ENCODE results near the gene CALHM6. TPM values are rescaled to one million over a fixed set of nuclear protein-coding genes. Genes with fewer than 3 reads are reported as not detected.

CALHM6 gene
- total RNA-seq, 1 donor from 2014 or later: not detected

DNA sequence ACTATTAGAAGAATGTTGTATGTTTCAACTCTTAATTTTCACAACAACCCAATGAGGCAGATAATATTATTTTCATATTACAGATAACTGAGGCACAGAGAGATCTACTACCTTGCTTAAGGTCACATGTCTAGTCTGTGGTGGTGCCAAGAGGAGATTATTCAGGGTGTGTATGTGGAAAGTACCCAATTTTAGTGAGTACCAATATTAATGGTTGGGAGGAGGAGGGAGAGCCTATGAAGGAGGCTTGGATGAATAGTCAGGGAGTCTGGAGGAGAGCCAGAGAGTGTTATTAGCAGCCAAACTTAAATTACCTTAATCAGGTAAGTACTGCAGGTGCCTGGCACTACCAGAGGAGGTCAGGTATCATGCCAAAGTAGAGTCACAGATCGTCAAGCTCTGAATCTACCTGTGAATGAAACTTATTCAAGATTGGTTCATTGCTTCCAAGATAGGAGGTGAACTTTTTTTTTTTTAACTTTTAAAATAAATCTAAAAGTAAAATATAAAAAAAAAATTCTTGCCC is 10.9 kb upstream of the CALHM6 start:
- FAIRE-seq (no peak), DNase-seq (ENCODE audit: low read depth) (no peak)
- H3K4me3 Mint-ChIP-seq (ENCODE audit: unreplicated experiment): no peak overlapping the region
- TF ChIP-seq EZH2 (IDR thresholded peaks at IDR 0.05; ENCODE audit: insufficient read depth, low read length): no peak
- TF ChIP-seq, protein P1, sequence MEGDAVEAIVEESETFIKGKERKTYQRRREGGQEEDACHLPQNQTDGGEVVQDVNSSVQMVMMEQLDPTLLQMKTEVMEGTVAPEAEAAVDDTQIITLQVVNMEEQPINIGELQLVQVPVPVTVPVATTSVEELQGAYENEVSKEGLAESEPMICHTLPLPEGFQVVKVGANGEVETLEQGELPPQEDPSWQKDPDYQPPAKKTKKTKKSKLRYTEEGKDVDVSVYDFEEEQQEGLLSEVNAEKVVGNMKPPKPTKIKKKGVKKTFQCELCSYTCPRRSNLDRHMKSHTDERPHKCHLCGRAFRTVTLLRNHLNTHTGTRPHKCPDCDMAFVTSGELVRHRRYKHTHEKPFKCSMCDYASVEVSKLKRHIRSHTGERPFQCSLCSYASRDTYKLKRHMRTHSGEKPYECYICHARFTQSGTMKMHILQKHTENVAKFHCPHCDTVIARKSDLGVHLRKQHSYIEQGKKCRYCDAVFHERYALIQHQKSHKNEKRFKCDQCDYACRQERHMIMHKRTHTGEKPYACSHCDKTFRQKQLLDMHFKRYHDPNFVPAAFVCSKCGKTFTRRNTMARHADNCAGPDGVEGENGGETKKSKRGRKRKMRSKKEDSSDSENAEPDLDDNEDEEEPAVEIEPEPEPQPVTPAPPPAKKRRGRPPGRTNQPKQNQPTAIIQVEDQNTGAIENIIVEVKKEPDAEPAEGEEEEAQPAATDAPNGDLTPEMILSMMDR (IDR thresholded peaks at IDR 0.05; ENCODE audit: insufficient read depth, low read depth, low read length): no peak
- Histone ChIP-seq H3K9me3 (ENCODE audit: insufficient read depth, low read depth, low read length) (no peaks in the 10 kb centered on the region), H3K27ac (ENCODE audit: low read depth, low read length) (no peak overlapping the region), H2AFZ (ENCODE audit: low read depth, low read length) (no peak overlapping the region), H3K4me3 (ENCODE audit: insufficient read depth, low read depth, low read length) (no peak overlapping the region), H3K4me2 (ENCODE audit: low read length) (no peak overlapping the region), H3K79me2 (ENCODE audit: insufficient read depth, low read length) (no peaks in the 10 kb centered on the region), H3K36me3 (ENCODE audit: insufficient read depth, low read length) (no peaks in the 10 kb centered on the region), H4K20me1 (ENCODE audit: insufficient read depth, low read length) (no peaks in the 10 kb centered on the region), H3K4me1 (ENCODE audit: insufficient read depth, low read length) (peaks cover 17% of the 10 kb centered on the region), H3K27me3 (ENCODE audit: insufficient read depth, low read length) (no peaks in the 10 kb centered on the region), H3K9ac (ENCODE audit: low read length) (no peak overlapping the region)
- H3K4me1 Mint-ChIP-seq (ENCODE audit: low read depth, unreplicated experiment): peaks cover 22% of the 10 kb centered on the region
- no peak overlapping the region for H3K27ac Mint-ChIP-seq (ENCODE audit: unreplicated experiment)
- H3K9me3 Mint-ChIP-seq (ENCODE audit: unreplicated experiment): no peaks in the 10 kb centered on the region
- H3K36me3 Mint-ChIP-seq (ENCODE audit: low read depth, unreplicated experiment): no peaks in the 10 kb centered on the region
- H3K27me3 Mint-ChIP-seq (ENCODE audit: low read depth, unreplicated experiment): no peaks in the 10 kb centered on the region

DNA sequence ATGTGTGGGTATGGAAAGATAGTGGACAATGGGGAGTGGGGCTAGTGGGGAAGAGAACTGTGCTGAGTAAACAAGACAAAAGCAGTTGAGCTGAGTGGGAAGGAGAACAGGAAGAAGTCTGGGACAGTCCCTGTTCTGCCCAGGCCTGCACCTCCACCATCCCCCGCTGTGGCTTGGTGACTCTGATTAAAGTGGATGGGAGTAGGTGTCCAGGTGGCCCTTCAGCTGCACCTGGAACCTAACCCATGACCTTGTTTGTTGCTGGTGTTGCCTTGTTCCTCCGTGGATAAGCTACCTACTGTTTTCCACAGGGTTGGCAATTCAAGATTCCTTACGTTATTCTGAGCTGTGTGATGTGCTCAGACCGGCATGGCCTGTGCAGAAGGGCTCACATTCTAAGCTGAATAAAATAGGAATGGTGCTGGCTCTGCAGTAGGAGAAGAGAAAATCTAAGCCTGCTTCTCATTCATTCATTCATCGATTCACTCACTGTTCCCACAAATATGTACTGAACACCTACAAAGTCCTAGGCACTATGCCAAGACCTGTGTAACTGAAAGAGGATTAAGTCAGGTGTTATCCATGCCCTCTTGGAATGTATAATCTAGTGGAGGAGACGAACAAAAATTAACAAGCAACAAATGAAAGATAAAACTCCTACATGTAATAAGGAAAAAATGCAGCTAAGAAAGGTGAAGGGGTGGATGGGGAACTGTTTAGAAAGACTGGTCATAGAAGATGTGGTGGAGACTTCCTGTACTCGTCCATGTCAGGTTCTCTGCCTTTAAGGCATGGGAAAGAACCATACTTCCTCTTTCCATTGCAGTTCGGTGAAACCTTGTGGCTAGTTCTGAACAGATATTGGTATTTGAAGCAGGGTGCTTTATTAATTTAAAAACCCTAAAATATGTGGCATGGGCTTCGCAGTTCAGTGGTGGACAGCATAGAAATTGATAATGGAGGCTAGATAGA is 10.1 kb upstream of the CALHM6 start:
- Histone ChIP-seq H2AFZ (ENCODE audit: low read depth, low read length) (no peak overlapping the region), H3K79me2 (ENCODE audit: insufficient read depth, low read length) (no peaks in the 10 kb centered on the region), H3K27ac (ENCODE audit: low read depth, low read length) (no peak overlapping the region), H3K36me3 (ENCODE audit: insufficient read depth, low read length) (no peaks in the 10 kb centered on the region), H3K4me3 (ENCODE audit: insufficient read depth, low read depth, low read length) (no peak overlapping the region), H4K20me1 (ENCODE audit: insufficient read depth, low read length) (no peaks in the 10 kb centered on the region), H3K9me3 (ENCODE audit: insufficient read depth, low read depth, low read length) (no peaks in the 10 kb centered on the region), H3K4me1 (ENCODE audit: insufficient read depth, low read length) (peaks cover 17% of the 10 kb centered on the region), H3K27me3 (ENCODE audit: insufficient read depth, low read length) (no peaks in the 10 kb centered on the region), H3K9ac (ENCODE audit: low read length) (no peak overlapping the region), H3K4me2 (ENCODE audit: low read length) (no peak overlapping the region)
- DNase-seq (ENCODE audit: low read depth) (no peak), FAIRE-seq (peak; percentile 80)
- Mint-ChIP-seq H3K27ac (ENCODE audit: unreplicated experiment) (peak overlapping the region; percentile 59), H3K4me3 (ENCODE audit: unreplicated experiment) (no peak overlapping the region), H3K36me3 (ENCODE audit: low read depth, unreplicated experiment) (no peaks in the 10 kb centered on the region), H3K27me3 (ENCODE audit: low read depth, unreplicated experiment) (no peaks in the 10 kb centered on the region), H3K4me1 (ENCODE audit: low read depth, unreplicated experiment) (peaks cover 22% of the 10 kb centered on the region), H3K9me3 (ENCODE audit: unreplicated experiment) (no peaks in the 10 kb centered on the region)
- TF ChIP-seq, protein P1 (IDR thresholded peaks at IDR 0.05; ENCODE audit: insufficient read depth, low read depth, low read length): no peak
- TF ChIP-seq EZH2 (IDR thresholded peaks at IDR 0.05; ENCODE audit: insufficient read depth, low read length): no peak
